Naive thymus-derived CD4-positive, alpha-beta T cell (primary cell): ENCODE data around the gene RNF126. TPM values are rescaled to one million over a fixed set of nuclear protein-coding genes. Genes with fewer than 3 reads are reported as not detected.
"Not testable (repeated sequence)": the region's sequence is repeated elsewhere in the genome, so short reads cannot be mapped to it uniquely, and the experiment has no call there.

Experiments
- ATAC-seq: fragments of 150-1000 bp; cut with Tn5 transposase; 2 replicates; pipeline ENCODE4 v1.10.0; 2021; ENCODE audit warnings: mild to moderate bottlenecking, moderate library complexity
- CTCF ChIA-PET: fragments of 350-600 bp; sonication (Branson Sonifier 250); formaldehyde crosslinking; loops from one replicate; lab custom pipeline; 2021; ENCODE audit warnings: antibody characterized with exemption; lab: Charles Lee
- POLR2A ChIA-PET: fragments of 350-600 bp; sonication (Branson Sonifier 250); formaldehyde crosslinking; loops from one replicate; lab custom pipeline; 2021; ENCODE audit warnings: antibody characterized with exemption, inconsistent platforms; lab: Charles Lee
- DNase-seq, 9 donors: peaks; one replicate each; pipeline versions ENCODE4 v3.0.0 to v3.0.0-alpha.2; 2020 to 2022; ENCODE audit warnings: mixed read lengths in 1 of 9
- H3K27ac ChIP-seq: one replicate; pipeline ENCODE4 v1.7.0; 2013; ENCODE audit warnings: mild to moderate bottlenecking, low read depth, low read length, moderate library complexity
- H3K27me3 ChIP-seq, 2 donors: one replicate each; pipeline ENCODE4 v1.7.0; 2013; ENCODE audit warnings: low read length in 2 of 2, mild to moderate bottlenecking in 2 of 2, moderate library complexity in 2 of 2; ENCODE audit not compliant: control insufficient read depth in 2 of 2, insufficient read depth in 2 of 2
- H3K36me3 ChIP-seq, 3 experiments: 1 replicate in 2 of 3; 2 replicates in 1 of 3; pipeline ENCODE4 v1.7.0; 2013; ENCODE audit warnings: low read length in 3 of 3, mild to moderate bottlenecking in 3 of 3, moderate library complexity in 1 of 3; ENCODE audit not compliant: insufficient read depth in 3 of 3, control insufficient read depth in 2 of 3
- H3K4me1 ChIP-seq, 2 donors: one replicate each; pipeline ENCODE4 v1.7.0; 2013; ENCODE audit warnings: low read length in 2 of 2, mild to moderate bottlenecking in 2 of 2, moderate library complexity in 1 of 2; ENCODE audit not compliant: control insufficient read depth in 2 of 2, insufficient read depth in 2 of 2
- H3K4me3 ChIP-seq: 2 replicates; pipeline ENCODE4 v1.7.0; 2013; ENCODE audit warnings: mild to moderate bottlenecking, low read length
- H3K9me3 ChIP-seq, 3 experiments: 1 replicate in 2 of 3; 2 replicates in 1 of 3; pipeline ENCODE4 v1.7.0; 2013; ENCODE audit warnings: low read length in 3 of 3; ENCODE audit not compliant: control insufficient read depth in 2 of 3
- H3K27ac Mint-ChIP-seq, 9 donors: one replicate each; pipeline ENCODE4 v1.8.0; 2020 to 2022; ENCODE audit warnings: mixed read lengths in 9 of 9, mild to moderate bottlenecking in 8 of 9, moderate library complexity in 5 of 9, inconsistent platforms in 2 of 9
- H3K27me3 Mint-ChIP-seq, 5 donors: one replicate each; pipeline ENCODE4 v1.8.0; 2021 to 2022; ENCODE audit warnings: mixed read lengths in 5 of 5, mild to moderate bottlenecking in 1 of 5
- H3K36me3 Mint-ChIP-seq, 5 donors: one replicate each; pipeline ENCODE4 v1.8.0; 2020 to 2022; ENCODE audit warnings: mixed read lengths in 5 of 5, mild to moderate bottlenecking in 3 of 5, inconsistent platforms in 1 of 5
- H3K4me1 Mint-ChIP-seq, 7 donors: one replicate each; pipeline ENCODE4 v1.8.0; 2020 to 2022; ENCODE audit warnings: mixed read lengths in 7 of 7, mild to moderate bottlenecking in 3 of 7, inconsistent platforms in 1 of 7
- H3K4me3 Mint-ChIP-seq, 10 donors: one replicate each; pipeline ENCODE4 v1.8.0; 2020 to 2022; ENCODE audit warnings: mild to moderate bottlenecking in 10 of 10, mixed read lengths in 10 of 10, moderate library complexity in 6 of 10, inconsistent platforms in 2 of 10
- H3K9me3 Mint-ChIP-seq, 11 donors: one replicate each; pipeline ENCODE4 v1.8.0; 2020 to 2022; ENCODE audit warnings: mixed read lengths in 11 of 11, mild to moderate bottlenecking in 4 of 11, inconsistent platforms in 1 of 11, moderate library complexity in 1 of 11
- intact Hi-C, 2 donors: fragments of 100-400 bp; cut with micrococcal nuclease; formaldehyde crosslinking; loops; one replicate each; pipeline ENCODE4 v1.15.1; 2023
- polyA plus RNA-seq, 2 donors: library from polyadenylated mRNA; unstranded; fragments of 300-500 nt; fragmentation: Illumina TruSeq; gene quantifications; one replicate each; pipeline ENCODE4 v1.2.3, GENCODE V29; 2021
- total RNA-seq, 6 experiments: library from RNA in 5 of 6; stranded (reverse) in 5 of 6; gene quantifications; 1 replicate in 5 of 6; 2 replicates in 1 of 6; pipeline ENCODE4 v1.2.3 and lab custom pipeline; 2021 to 2026

Gene RNF126
- total and polyA plus RNA-seq, 7 experiments from 2014 or later: 55.3 to 110 (median 96.0) TPM

GRCh38 chr19:608155-609003, 54.6 kb downstream of the RNF126 start:
- intact Hi-C loops: no loop called here
- no peak for DNase-seq
- Mint-ChIP-seq H3K4me1 (peaks cover 0 to 18% (median 14%) of the 10 kb centered on the region in 7 donors), H3K27me3 (no peaks in the 10 kb centered on the region), H3K9me3 (peaks cover 0 to 4% (median 0%) of the 10 kb centered on the region in 11 donors), H3K27ac (no peak overlapping the region), H3K4me3 (peak overlapping the region in 2 of 10 donors; percentile 29 to 45), H3K36me3 (peaks cover 0 to 4% (median 0%) of the 10 kb centered on the region in 5 donors)
- Histone ChIP-seq H3K4me3 (no peak overlapping the region), H3K4me1 (peaks cover 12% of the 10 kb centered on the region in 2 donors), H3K36me3 (no peaks in the 10 kb centered on the region), H3K27ac (no peak overlapping the region), H3K27me3 (no peaks in the 10 kb centered on the region), H3K9me3 (no peaks in the 10 kb centered on the region)
- no peak for ATAC-seq
- ChIA-PET CTCF (no interaction called here), POLR2A (no interaction called here)

- Mint-ChIP-seq H3K27me3 (no peaks in the 10 kb centered on the region), H3K4me3 (no peak overlapping the region), H3K36me3 (peaks cover 0 to 4% (median 0%) of the 10 kb centered on the region in 5 donors), H3K4me1 (peaks cover 0 to 18% (median 14%) of the 10 kb centered on the region in 7 donors), H3K27ac (no peak overlapping the region), H3K9me3 (peaks cover 0 to 4% (median 0%) of the 10 kb centered on the region in 11 donors)
- Histone ChIP-seq H3K9me3 (no peaks in the 10 kb centered on the region), H3K27me3 (no peaks in the 10 kb centered on the region), H3K4me3 (no peak overlapping the region), H3K4me1 (peaks cover 12% of the 10 kb centered on the region in 2 donors), H3K36me3 (no peaks in the 10 kb centered on the region), H3K27ac (no peak overlapping the region)
- ChIA-PET POLR2A (no interaction called here), CTCF (no interaction called here)
- intact Hi-C loops: no loop called here
- DNase-seq (no peak), ATAC-seq (no peak)
Measured at GRCh38 chr19:607301-608154, 55.5 kb downstream of the RNF126 start.

GRCh38 chr19:605061-605971, 57.7 kb downstream of the RNF126 start:
- peaks cover 4 to 12% of the 10 kb centered on the region in 2 donors for H3K4me1 ChIP-seq
- POLR2A ChIA-PET, CTCF ChIA-PET, H3K27me3 ChIP-seq, H3K27ac Mint-ChIP-seq, H3K9me3 ChIP-seq, H3K4me3 ChIP-seq, H3K9me3 Mint-ChIP-seq, H3K36me3 ChIP-seq, H3K27ac ChIP-seq, H3K36me3 Mint-ChIP-seq, intact Hi-C loops, ATAC-seq, H3K27me3 Mint-ChIP-seq, H3K4me1 Mint-ChIP-seq: not testable (repeated sequence)
- DNase-seq: peak in 1 of 9 donors; percentile 38
- peak overlapping the region in 2 of 10 donors; percentile 53 to 63 for H3K4me3 Mint-ChIP-seq

- H3K4me3 ChIP-seq: no peak overlapping the region
- no peak overlapping the region for H3K4me3 Mint-ChIP-seq
Measured at GRCh38 chr19:604355-604754, 58.7 kb downstream of the RNF126 start.

GRCh38 chr19:603779-604178, 59.2 kb downstream of the RNF126 start:
- H3K4me1 Mint-ChIP-seq, POLR2A ChIA-PET, H3K9me3 Mint-ChIP-seq, H3K27ac Mint-ChIP-seq, H3K36me3 Mint-ChIP-seq, H3K27me3 Mint-ChIP-seq, H3K9me3 ChIP-seq, H3K4me1 ChIP-seq, H3K36me3 ChIP-seq, CTCF ChIA-PET, H3K4me3 ChIP-seq, H3K27me3 ChIP-seq, H3K4me3 Mint-ChIP-seq, intact Hi-C loops, DNase-seq, H3K27ac ChIP-seq: not testable (repeated sequence)
- ATAC-seq: peak; percentile 74

More at GRCh38 chr19:604355-604754, 58.7 kb downstream of the RNF126 start:
- H3K4me1 ChIP-seq: peaks cover 0 to 4% of the 10 kb centered on the region in 2 donors
- intact Hi-C loops: no loop called here
- H3K27me3 Mint-ChIP-seq: no peaks in the 10 kb centered on the region
- H3K36me3 ChIP-seq: no peaks in the 10 kb centered on the region
- ATAC-seq (peak; percentile 52), DNase-seq (peak in 2 of 9 donors; percentile 34 to 59)
- H3K27me3 ChIP-seq: no peaks in the 10 kb centered on the region
- peak overlapping the region in 1 of 9 donors; percentile 58 for H3K27ac Mint-ChIP-seq
- ChIA-PET CTCF (no interaction called here), POLR2A (interaction anchor here (0.6 kb wide), 1 partner anchor 18 kb away, joined by 3 read pairs; no protein-coding TSS in a partner anchor)
- H3K27ac ChIP-seq: no peak overlapping the region
- peaks cover 0 to 4% (median 0%) of the 10 kb centered on the region in 7 donors for H3K4me1 Mint-ChIP-seq
- H3K9me3 ChIP-seq: no peaks in the 10 kb centered on the region
- no peaks in the 10 kb centered on the region for H3K36me3 Mint-ChIP-seq
- H3K9me3 Mint-ChIP-seq: peaks cover 0 to 4% (median 0%) of the 10 kb centered on the region in 11 donors

- H3K4me1 Mint-ChIP-seq, H3K36me3 Mint-ChIP-seq, H3K4me1 ChIP-seq, H3K4me3 ChIP-seq, H3K27me3 ChIP-seq, H3K9me3 Mint-ChIP-seq, CTCF ChIA-PET, H3K27me3 Mint-ChIP-seq, intact Hi-C loops, H3K9me3 ChIP-seq, H3K27ac Mint-ChIP-seq, H3K27ac ChIP-seq, DNase-seq, H3K4me3 Mint-ChIP-seq, POLR2A ChIA-PET, ATAC-seq, H3K36me3 ChIP-seq: not testable (repeated sequence)
Measured at GRCh38 chr19:603302-603639, 59.7 kb downstream of the RNF126 start.
